ENCODE data around the gene THRAP3.

- TF ChIP-seq, protein P1, sequence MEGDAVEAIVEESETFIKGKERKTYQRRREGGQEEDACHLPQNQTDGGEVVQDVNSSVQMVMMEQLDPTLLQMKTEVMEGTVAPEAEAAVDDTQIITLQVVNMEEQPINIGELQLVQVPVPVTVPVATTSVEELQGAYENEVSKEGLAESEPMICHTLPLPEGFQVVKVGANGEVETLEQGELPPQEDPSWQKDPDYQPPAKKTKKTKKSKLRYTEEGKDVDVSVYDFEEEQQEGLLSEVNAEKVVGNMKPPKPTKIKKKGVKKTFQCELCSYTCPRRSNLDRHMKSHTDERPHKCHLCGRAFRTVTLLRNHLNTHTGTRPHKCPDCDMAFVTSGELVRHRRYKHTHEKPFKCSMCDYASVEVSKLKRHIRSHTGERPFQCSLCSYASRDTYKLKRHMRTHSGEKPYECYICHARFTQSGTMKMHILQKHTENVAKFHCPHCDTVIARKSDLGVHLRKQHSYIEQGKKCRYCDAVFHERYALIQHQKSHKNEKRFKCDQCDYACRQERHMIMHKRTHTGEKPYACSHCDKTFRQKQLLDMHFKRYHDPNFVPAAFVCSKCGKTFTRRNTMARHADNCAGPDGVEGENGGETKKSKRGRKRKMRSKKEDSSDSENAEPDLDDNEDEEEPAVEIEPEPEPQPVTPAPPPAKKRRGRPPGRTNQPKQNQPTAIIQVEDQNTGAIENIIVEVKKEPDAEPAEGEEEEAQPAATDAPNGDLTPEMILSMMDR (IDR thresholded peaks at IDR 0.05; ENCODE audit: extremely low read depth in 1 of 2, insufficient read depth in 1 of 2, low read depth in 1 of 2, low read length in 2 of 2): no peak
- TF ChIP-seq POLR2A (IDR thresholded peaks at IDR 0.05; ENCODE audit: low read depth, low read length) (no peak), MYC (IDR thresholded peaks at IDR 0.05; ENCODE audit: low read depth, low read length) (no peak), MAX (IDR thresholded peaks at IDR 0.05; ENCODE audit: insufficient read depth, insufficient read length) (no peak), POLR2AphosphoS5 (IDR thresholded peaks at IDR 0.05; ENCODE audit: insufficient read depth, low read depth, low read length) (no peak), EZH2 (IDR thresholded peaks at IDR 0.05; ENCODE audit: borderline replicate concordance, low read depth, low read length, severe bottlenecking) (no peak), GATA2 (IDR thresholded peaks at IDR 0.05; ENCODE audit: insufficient read depth, insufficient read length, low read depth, low read length) (no peak)
Measured at GRCh38 chr1:36208978-36209703, 15.1 kb upstream of the THRAP3 start.
